OCI-LY7 (cell line): ENCODE results near the gene HTRA1.

Source experiments
- EZH2phosphoT487 ChIP-seq: fragments of 200-600 bp; sonication (generic); IDR thresholded peaks from 2 replicates; pipeline ENCODE4 v1.6.1; 2018; ENCODE audit warnings: low read depth, borderline replicate concordance, mild to moderate bottlenecking, mixed run types, antibody characterized with exemption, low read length, moderate library complexity, mixed read lengths
- TF ChIP-seq, protein P1 (sequence below): fragments of 200-600 bp; sonication (generic); conservative IDR thresholded peaks from 2 replicates; pipeline ENCODE4 v1.5.1; 2014; ENCODE audit warnings: mild to moderate bottlenecking, antibody characterized with exemption, low read length, moderate library complexity, mixed read lengths

DNA sequence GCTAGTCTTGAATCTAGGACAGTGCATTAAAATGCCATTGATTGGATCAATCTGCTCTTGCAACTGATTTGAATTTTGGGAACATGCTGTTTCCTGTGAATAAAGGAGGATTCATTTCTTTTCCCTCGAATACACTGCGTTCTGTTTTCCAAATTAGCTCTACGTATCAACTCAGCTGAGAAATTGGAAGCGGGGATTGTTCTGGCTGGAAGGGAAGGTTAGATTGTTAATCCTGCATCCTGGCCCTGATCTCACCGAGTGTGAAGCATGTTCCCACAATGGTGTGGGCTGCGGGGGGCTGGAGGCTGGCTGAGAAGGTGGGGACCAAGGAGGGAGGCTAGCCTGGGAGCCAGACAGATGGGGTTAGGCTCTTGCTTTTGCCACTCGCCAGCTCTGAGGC lies 17.6 kb downstream of the HTRA1 start:
- TF ChIP-seq, protein P1, sequence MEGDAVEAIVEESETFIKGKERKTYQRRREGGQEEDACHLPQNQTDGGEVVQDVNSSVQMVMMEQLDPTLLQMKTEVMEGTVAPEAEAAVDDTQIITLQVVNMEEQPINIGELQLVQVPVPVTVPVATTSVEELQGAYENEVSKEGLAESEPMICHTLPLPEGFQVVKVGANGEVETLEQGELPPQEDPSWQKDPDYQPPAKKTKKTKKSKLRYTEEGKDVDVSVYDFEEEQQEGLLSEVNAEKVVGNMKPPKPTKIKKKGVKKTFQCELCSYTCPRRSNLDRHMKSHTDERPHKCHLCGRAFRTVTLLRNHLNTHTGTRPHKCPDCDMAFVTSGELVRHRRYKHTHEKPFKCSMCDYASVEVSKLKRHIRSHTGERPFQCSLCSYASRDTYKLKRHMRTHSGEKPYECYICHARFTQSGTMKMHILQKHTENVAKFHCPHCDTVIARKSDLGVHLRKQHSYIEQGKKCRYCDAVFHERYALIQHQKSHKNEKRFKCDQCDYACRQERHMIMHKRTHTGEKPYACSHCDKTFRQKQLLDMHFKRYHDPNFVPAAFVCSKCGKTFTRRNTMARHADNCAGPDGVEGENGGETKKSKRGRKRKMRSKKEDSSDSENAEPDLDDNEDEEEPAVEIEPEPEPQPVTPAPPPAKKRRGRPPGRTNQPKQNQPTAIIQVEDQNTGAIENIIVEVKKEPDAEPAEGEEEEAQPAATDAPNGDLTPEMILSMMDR: no peak
- TF ChIP-seq EZH2phosphoT487: no peak
